Stimulated activated CD4-positive, alpha-beta T cell treated with anti-CD3 and anti-CD28 coated beads, Interleukin-12 subunit alpha, Interleukin-12 subunit beta, amount 100 ng/mL, for 48 hours (primary cell): ENCODE results near the gene ARPP19.
"Not testable (repeated sequence)": the region's sequence is repeated elsewhere in the genome, so short reads cannot be mapped to it uniquely, and the experiment has no call there.

ENCODE experiments used
- DNase-seq, 3 donors: peaks; one replicate each; pipeline ENCODE4 v3.0.0-alpha.2; 2020; ENCODE audit warnings: low read depth in 2 of 3, low spot score in 1 of 3

ARPP19 gene

GRCh38 chr15:52568601-52569585, at the start of gene ARPP19:
TSS of gene ARPP19 (minus strand) at chr15:52569030. CDS start at chr15:52568892, 138 bp downstream.
- peak; percentile 69 to 82 (median 78) for DNase-seq

- DNase-seq, result no peak
These were observed 48.2 kb upstream of the ARPP19 start for GRCh38 chr15:52617026-52617425.

GRCh38 chr15:52615302-52615701, 46.5 kb upstream of the ARPP19 start:
- no peak for DNase-seq

- no peak for DNase-seq
These were observed 40.8 kb upstream of the ARPP19 start for GRCh38 chr15:52609593-52609992.

GRCh38 chr15:52584414-52584813, 15.6 kb upstream of the ARPP19 start:
- DNase-seq, result no peak

GRCh38 chr15:52579852-52580251, 11.0 kb upstream of the ARPP19 start:
- no peak for DNase-seq

- DNase-seq, result no peak
These were observed 7.9 kb upstream of the ARPP19 start for GRCh38 chr15:52576692-52577091.

GRCh38 chr15:52575573-52575972, 6.7 kb upstream of the ARPP19 start:
- DNase-seq, result not testable (repeated sequence)

GRCh38 chr15:52575072-52575471, 6.2 kb upstream of the ARPP19 start:
- no peak for DNase-seq

GRCh38 chr15:52574623-52575022, 5.8 kb upstream of the ARPP19 start:
- DNase-seq, result not testable (repeated sequence)

- DNase-seq, result peak; percentile 23 to 36 (median 34)
These were observed 794 bp downstream of the ARPP19 start for GRCh38 chr15:52567871-52568600.

- no peak for DNase-seq
These were observed 1.9 kb downstream of the ARPP19 start for GRCh38 chr15:52566889-52567288.

GRCh38 chr15:52565417-52566358, 3.1 kb downstream of the ARPP19 start:
- DNase-seq, result not testable (repeated sequence)

GRCh38 chr15:52563501-52564060, 5.2 kb downstream of the ARPP19 start:
- no peak for DNase-seq

GRCh38 chr15:52559575-52559974, 9.3 kb downstream of the ARPP19 start:
- DNase-seq, result peak; percentile 38 to 57 (median 44)

GRCh38 chr15:52559022-52559421, 9.8 kb downstream of the ARPP19 start:
- no peak for DNase-seq

GRCh38 chr15:52558196-52558595, 10.6 kb downstream of the ARPP19 start:
- peak; percentile 35 to 59 (median 47) for DNase-seq

- DNase-seq, result no peak
These were observed 11.6 kb downstream of the ARPP19 start for GRCh38 chr15:52557274-52557641.

- no peak for DNase-seq
These were observed 12.1 kb downstream of the ARPP19 start for GRCh38 chr15:52556524-52557273.

GRCh38 chr15:52552303-52552702, 16.5 kb downstream of the ARPP19 start:
- no peak for DNase-seq
